HG03565 (cell line): Measurements from ENCODE around the gene IDI2.
"Not testable (repeated sequence)": the region's sequence is repeated elsewhere in the genome, so short reads cannot be mapped to it uniquely, and the experiment has no call there.

Experiments
- ATAC-seq: cut with Tn5 transposase; IDR thresholded peaks from one replicate; pipeline ENCODE4 v1.9.1; 2021; ENCODE audit warnings: mild to moderate bottlenecking, moderate library complexity; ENCODE audit not compliant: unreplicated experiment

The IDI2 gene

GRCh38 chr10:1025683-1026082, at the start of gene IDI2:
Gene IDI2, minus strand, starts transcription at chr10:1025859. Its CDS starts 1,136 bp downstream, at chr10:1024723.
- ATAC-seq: no peak

- ATAC-seq: no peak
Measured at GRCh38 chr10:1074748-1075308, 49.2 kb upstream of the IDI2 start.

GRCh38 chr10:1074052-1074747, 48.5 kb upstream of the IDI2 start:
- no peak for ATAC-seq

GRCh38 chr10:1070919-1071318, 45.3 kb upstream of the IDI2 start:
- ATAC-seq: no peak

GRCh38 chr10:1068380-1069361, 43.0 kb upstream of the IDI2 start:
- ATAC-seq: no peak

GRCh38 chr10:1066734-1067133, 41.1 kb upstream of the IDI2 start:
- not testable (repeated sequence) for ATAC-seq

GRCh38 chr10:1064964-1065247, 39.2 kb upstream of the IDI2 start:
- no peak for ATAC-seq

- ATAC-seq: no peak
Measured at GRCh38 chr10:1063232-1063865, 37.7 kb upstream of the IDI2 start.

GRCh38 chr10:1061930-1062774, 36.5 kb upstream of the IDI2 start:
- ATAC-seq: no peak

- ATAC-seq: no peak
Measured at GRCh38 chr10:1059902-1060301, 34.2 kb upstream of the IDI2 start.

GRCh38 chr10:1058017-1058416, 32.4 kb upstream of the IDI2 start:
- no peak for ATAC-seq

GRCh38 chr10:1057106-1057657, 31.5 kb upstream of the IDI2 start:
- no peak for ATAC-seq

GRCh38 chr10:1056326-1057105, 30.9 kb upstream of the IDI2 start, which contains the start of gene WDR37:
Gene WDR37, plus strand, starts transcription at chr10:1056385. Its CDS starts 15,771 bp downstream, at chr10:1072156.
- ATAC-seq: peak; percentile 85

- ATAC-seq: no peak
Measured at GRCh38 chr10:1054684-1055083, 29.0 kb upstream of the IDI2 start.

GRCh38 chr10:1050554-1050953, 24.9 kb upstream of the IDI2 start:
- no peak for ATAC-seq

- ATAC-seq: no peak
Measured at GRCh38 chr10:1050145-1050544, 24.5 kb upstream of the IDI2 start.

GRCh38 chr10:1049425-1049958, 23.8 kb upstream of the IDI2 start:
- ATAC-seq: no peak

GRCh38 chr10:1048732-1049424, 23.2 kb upstream of the IDI2 start, which contains the start of gene IDI1:
Gene IDI1, minus strand, starts transcription at chr10:1049119. Its CDS starts 116 bp downstream, at chr10:1049003.
- peak; percentile 77 for ATAC-seq
